ENCODE measurements around the gene CDCA7L. TPM values are rescaled to one million over a fixed set of nuclear protein-coding genes. Genes with fewer than 3 reads are reported as not detected.
"Not testable (repeated sequence)": the region's sequence is repeated elsewhere in the genome, so short reads cannot be mapped to it uniquely, and the experiment has no call there.

CDCA7L gene
- total RNA-seq, 4 donors from 2014 or later: 0.88 to 6.7 (median 1.8) TPM

DNA sequence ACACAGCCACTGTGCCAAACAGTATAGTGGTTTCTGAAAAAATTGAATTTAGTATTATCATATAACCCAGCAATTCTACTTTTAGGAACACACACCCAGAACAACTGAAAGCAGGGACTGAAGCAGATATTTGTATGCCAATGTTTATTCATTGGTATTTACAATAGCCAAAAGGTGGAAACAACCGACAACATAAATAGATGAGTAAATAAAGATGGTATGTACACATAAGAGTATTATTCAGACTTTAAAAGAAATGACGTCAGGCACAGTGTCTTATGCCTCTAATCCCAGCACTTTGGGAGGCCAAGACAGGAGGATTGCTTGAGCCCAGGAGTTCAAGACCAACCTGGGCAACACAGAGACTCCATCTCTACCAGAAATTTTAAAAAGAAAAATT lies 7.2 kb downstream of the CDCA7L start:
- H3K27me3 ChIP-seq: no peaks in the 10 kb centered on the region
- no peak for ATAC-seq
- H3K9me3 ChIP-seq: no peaks in the 10 kb centered on the region
- no peak for DNase-seq
- H3K4me1 ChIP-seq: peaks cover 9 to 12% of the 10 kb centered on the region in 2 donors
- H3K27ac ChIP-seq: no peak overlapping the region
- no peaks in the 10 kb centered on the region for H3K36me3 ChIP-seq
- H3K4me3 ChIP-seq: no peak overlapping the region
- TF ChIP-seq POLR2A (IDR thresholded peaks at IDR 0.05): no peak
- TF ChIP-seq, protein P1, sequence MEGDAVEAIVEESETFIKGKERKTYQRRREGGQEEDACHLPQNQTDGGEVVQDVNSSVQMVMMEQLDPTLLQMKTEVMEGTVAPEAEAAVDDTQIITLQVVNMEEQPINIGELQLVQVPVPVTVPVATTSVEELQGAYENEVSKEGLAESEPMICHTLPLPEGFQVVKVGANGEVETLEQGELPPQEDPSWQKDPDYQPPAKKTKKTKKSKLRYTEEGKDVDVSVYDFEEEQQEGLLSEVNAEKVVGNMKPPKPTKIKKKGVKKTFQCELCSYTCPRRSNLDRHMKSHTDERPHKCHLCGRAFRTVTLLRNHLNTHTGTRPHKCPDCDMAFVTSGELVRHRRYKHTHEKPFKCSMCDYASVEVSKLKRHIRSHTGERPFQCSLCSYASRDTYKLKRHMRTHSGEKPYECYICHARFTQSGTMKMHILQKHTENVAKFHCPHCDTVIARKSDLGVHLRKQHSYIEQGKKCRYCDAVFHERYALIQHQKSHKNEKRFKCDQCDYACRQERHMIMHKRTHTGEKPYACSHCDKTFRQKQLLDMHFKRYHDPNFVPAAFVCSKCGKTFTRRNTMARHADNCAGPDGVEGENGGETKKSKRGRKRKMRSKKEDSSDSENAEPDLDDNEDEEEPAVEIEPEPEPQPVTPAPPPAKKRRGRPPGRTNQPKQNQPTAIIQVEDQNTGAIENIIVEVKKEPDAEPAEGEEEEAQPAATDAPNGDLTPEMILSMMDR (IDR thresholded peaks at IDR 0.05 in 4 of 5, conservative IDR thresholded peaks at IDR 0.05 in 1 of 5): no peak
- in situ Hi-C loops (cut with MboI; ENCODE audit: low sequenced_read_pairs in 4 of 4) (no loop called here), intact Hi-C loops (cut with DNase I; ENCODE audit: low total_unique reads) (no loop called here)

DNA sequence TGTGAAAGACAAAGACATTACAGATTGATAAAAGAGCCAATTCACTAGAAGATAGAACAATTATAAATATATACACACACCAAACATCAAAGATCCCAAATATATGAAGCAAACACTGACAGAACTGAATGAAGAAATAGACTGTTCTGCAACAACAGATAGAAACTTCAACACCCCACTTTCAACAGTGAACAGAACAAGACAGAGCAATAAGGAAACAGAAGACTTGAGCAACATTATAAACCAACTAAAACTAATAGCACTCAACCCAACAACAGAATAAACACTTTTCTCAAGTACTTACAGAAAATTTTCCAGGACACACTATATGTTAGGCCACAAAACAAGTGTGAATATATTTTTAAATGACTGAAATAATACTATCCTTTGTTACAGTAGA lies 10.9 kb downstream of the CDCA7L start:
- Histone ChIP-seq H3K4me3 (no peak overlapping the region), H3K27me3 (no peaks in the 10 kb centered on the region), H3K27ac (no peak overlapping the region), H3K4me1 (peaks cover 9 to 11% of the 10 kb centered on the region in 2 donors), H3K36me3 (no peaks in the 10 kb centered on the region), H3K9me3 (no peaks in the 10 kb centered on the region)
- DNase-seq (no peak), ATAC-seq (no peak)
- intact Hi-C loops (cut with DNase I; ENCODE audit: low total_unique reads): no loop called here
- no peak for TF ChIP-seq POLR2A (IDR thresholded peaks at IDR 0.05)
- TF ChIP-seq, protein P1 (IDR thresholded peaks at IDR 0.05 in 4 of 5, conservative IDR thresholded peaks at IDR 0.05 in 1 of 5): no peak
- in situ Hi-C loops (cut with MboI; ENCODE audit: low sequenced_read_pairs in 4 of 4): no loop called here

DNA sequence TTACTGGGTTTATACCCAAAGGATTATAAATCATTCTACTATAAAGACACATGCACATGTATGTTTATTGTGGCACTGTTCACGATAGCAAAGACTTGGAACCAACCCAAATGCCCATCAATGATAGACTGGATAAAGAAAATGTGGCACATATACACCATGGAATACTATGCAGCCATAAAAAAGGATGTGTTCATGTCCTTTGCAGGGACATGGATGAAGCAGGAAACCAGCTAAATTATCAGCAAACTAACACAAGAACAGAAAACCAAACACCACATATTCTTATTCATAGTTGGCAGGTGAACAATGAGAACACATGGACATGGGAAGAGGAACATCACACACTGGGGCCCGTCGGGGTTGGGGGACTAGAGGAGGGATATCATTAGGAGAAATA lies 12.4 kb downstream of the CDCA7L start:
- H3K9me3 ChIP-seq; in situ Hi-C loops (cut with MboI; ENCODE audit: low sequenced_read_pairs in 4 of 4); H3K27me3 ChIP-seq; H3K27ac ChIP-seq; H3K4me1 ChIP-seq; intact Hi-C loops (cut with DNase I; ENCODE audit: low total_unique reads); ATAC-seq; H3K36me3 ChIP-seq; H3K4me3 ChIP-seq; DNase-seq: not testable (repeated sequence)

DNA sequence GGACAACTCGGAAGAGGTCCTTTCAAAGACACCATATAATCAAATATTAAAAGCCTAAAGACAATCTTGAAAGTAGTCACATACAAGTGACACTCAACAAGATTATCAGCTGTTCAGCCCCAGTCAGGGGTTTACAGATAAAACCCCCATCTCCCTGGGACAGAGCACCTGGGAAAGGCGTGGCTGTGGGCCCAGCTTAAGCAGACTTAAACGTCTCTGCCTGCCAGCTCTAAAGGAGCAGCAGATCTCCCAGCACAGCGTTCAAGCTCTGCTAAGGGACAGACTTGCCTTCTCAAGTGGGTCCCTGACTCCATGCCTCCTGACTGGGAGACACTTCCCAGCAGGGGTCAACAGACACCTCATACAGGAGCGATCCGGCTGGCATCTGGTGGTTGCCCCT lies 18.0 kb downstream of the CDCA7L start:
- no peak for TF ChIP-seq POLR2A (IDR thresholded peaks at IDR 0.05)
- TF ChIP-seq, protein P1 (IDR thresholded peaks at IDR 0.05 in 4 of 5, conservative IDR thresholded peaks at IDR 0.05 in 1 of 5): no peak
- no peaks in the 10 kb centered on the region for H3K4me1 ChIP-seq
- in situ Hi-C loops (cut with MboI; ENCODE audit: low sequenced_read_pairs in 4 of 4) (no loop called here), intact Hi-C loops (cut with DNase I; ENCODE audit: low total_unique reads) (no loop called here)
- no peaks in the 10 kb centered on the region for H3K9me3 ChIP-seq
- H3K27me3 ChIP-seq: no peaks in the 10 kb centered on the region
- no peaks in the 10 kb centered on the region for H3K36me3 ChIP-seq
- ATAC-seq: no peak
- no peak for DNase-seq
- no peak overlapping the region for H3K4me3 ChIP-seq
- no peak overlapping the region for H3K27ac ChIP-seq

DNA sequence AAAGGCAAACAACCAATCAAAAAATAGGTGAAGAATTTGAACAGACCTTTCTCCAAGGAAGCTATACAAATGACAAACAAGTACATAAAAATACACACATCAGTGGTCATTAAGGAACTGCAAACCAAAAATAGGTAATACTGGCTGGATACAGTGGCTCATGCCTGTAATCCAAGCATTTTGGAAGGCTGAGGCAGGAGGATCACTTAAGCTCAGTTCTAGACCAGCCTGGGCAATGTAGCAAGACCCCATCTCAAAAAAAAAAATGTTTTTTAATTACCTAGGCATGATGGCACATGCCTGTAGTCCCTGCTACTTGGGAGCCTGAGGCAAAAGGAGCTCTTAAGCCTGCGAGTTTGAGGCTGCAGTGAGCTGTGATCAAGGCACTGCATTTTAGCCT lies 19.3 kb downstream of the CDCA7L start:
- Histone ChIP-seq H3K9me3 (no peaks in the 10 kb centered on the region), H3K4me3 (no peak overlapping the region), H3K27me3 (no peaks in the 10 kb centered on the region), H3K36me3 (no peaks in the 10 kb centered on the region), H3K4me1 (no peaks in the 10 kb centered on the region), H3K27ac (no peak overlapping the region)
- no peak for ATAC-seq
- intact Hi-C loops (cut with DNase I; ENCODE audit: low total_unique reads) (no loop called here), in situ Hi-C loops (cut with MboI; ENCODE audit: low sequenced_read_pairs in 4 of 4) (no loop called here)
- TF ChIP-seq, protein P1 (IDR thresholded peaks at IDR 0.05 in 4 of 5, conservative IDR thresholded peaks at IDR 0.05 in 1 of 5): no peak
- no peak for TF ChIP-seq POLR2A (IDR thresholded peaks at IDR 0.05)
- DNase-seq: no peak

Data from gastrocnemius medialis (tissue), 4 donors.